NCI-H2196 treated with DMSO at 0.1 percent for 48 hours (cell line): ENCODE results near the gene C5orf58.

Experiments
- DNase-seq: peaks from one replicate; lab custom pipeline; 2025; ENCODE audit not compliant: unreplicated experiment; lab: John Stamatoyannopoulos, UW

Gene C5orf58, protein sequence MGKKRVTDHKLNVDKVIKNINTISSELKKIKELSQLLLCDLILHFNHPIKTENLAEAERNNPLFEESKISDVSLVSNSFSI

GRCh38 chr5:170232786-170233185 lies at the start of gene C5orf58:
C5orf58 (plus strand) TSS chr5:170232985; CDS start chr5:170234977, 1,992 bp downstream.
- no peak for DNase-seq

DNA sequence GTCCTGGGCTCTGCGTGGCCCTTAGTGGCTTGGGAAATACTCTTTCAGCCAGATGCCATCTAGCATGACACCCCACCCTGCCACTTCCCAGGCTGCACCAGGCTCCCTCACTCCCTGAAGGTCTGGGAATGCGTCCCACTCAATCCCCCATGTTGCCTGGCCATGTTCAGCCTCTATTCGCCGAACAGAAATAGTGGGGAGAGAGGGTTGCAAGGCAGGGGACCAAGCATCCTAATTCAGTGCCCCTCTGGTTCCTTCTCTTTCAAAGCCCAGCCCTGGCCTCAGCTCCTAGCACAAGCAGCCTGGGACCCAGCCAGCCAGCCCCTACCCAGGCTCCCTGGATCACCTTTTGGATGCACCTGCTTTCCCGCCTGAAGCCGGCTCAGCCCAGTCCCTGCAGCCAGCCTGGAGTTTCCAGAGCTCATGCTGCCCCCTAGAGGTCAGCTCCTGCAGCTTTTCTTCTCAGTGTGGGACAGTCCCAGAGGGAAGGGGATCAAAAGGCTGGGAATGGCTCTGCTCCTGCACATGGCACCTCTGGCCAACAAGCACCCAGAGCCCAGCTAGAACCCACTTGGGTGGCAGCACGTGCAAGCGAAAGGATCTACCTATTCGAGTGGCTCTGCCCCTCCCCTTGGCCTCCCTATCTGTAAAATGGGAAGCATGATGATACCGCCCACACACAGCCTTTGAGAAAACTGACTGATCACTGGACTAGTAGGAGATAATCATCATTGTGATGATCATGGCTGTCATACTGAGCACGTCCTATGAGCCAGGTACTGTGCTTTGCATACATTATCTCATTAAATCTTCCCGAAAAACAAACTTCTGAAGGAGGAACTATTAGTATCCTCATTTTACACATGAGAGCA lies 48.7 kb upstream of the C5orf58 start:
- no peak for DNase-seq

DNA sequence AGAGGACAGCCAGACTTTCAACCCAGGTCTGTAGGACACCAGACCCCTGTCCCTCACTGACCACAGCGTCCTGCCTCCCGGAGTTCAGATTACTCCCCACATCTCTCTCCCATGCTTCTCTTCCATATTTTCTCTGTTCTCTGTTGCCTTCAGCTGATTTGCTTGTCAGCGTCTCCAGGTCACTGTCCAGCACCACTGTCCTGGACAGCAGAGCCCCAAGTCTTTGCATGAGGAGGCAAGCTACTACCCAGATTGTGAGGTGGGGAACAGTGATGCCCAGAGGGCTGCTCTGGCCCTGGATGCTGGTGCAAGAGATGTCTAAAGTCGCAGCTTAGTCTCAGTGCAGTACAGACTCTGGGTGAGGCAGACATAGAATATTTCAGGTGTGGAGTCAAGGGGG lies 48.0 kb upstream of the C5orf58 start:
- no peak for DNase-seq

GRCh38 chr5:170186156-170186555 lies 46.6 kb upstream of the C5orf58 start:
- DNase-seq: no peak

- no peak for DNase-seq
These were observed 45.9 kb upstream of the C5orf58 start for GRCh38 chr5:170186856-170187255.

DNA sequence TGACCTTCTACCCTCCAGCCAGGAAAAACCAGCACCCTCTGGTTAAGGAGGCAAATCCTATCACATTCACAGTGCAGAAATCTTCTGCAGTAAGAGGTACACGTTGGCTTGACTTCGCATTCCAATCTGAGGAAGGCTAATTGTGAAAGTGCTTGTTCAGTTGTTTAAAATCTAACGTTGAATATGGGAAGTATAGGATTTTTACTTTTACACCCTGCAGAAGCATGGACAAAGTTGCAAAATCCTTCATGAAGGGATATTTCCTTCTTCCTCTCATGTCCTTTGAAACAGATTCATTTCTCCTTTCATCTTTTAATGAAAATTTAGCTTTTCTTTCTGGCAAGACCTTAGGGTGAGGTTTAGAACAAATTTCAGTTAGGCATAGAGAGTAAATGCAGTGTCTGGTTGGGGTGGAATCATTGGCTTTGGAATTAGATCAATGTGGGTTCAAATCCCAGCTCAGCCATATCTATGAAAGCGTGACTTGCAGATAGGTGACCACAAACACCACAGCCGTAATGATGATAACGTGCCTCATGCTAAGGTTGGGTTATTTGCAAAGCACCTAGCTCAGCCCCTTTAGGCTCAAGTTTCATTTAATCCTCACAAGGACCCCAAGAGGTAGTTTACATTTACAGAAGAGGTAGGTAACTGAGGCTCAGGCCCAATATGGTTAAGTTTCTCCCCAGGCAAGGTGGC lies 42.2 kb upstream of the C5orf58 start:
- no peak for DNase-seq

DNA sequence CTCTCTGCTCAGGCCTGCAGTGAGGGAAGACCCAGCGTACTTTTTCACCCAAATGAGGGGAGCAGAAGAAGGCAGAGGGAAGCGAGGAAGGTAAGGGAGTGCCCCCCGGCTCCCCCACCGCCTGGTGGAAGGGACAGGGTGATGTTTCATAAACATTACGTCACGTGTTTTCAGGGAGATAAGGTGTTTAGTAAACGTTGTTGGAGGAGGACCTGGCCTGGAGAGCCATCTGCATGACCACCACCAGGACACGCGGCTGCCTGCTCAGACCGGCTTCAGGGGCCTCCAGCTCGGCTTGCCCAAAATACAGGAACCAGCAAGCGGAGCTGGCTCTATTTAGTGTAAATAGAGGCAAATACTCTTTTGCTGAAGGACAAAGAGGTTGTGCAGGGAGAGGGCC lies 40.0 kb upstream of the C5orf58 start:
- DNase-seq: no peak

- DNase-seq: no peak
These were observed 36.8 kb upstream of the C5orf58 start for GRCh38 chr5:170195961-170196360.

DNA sequence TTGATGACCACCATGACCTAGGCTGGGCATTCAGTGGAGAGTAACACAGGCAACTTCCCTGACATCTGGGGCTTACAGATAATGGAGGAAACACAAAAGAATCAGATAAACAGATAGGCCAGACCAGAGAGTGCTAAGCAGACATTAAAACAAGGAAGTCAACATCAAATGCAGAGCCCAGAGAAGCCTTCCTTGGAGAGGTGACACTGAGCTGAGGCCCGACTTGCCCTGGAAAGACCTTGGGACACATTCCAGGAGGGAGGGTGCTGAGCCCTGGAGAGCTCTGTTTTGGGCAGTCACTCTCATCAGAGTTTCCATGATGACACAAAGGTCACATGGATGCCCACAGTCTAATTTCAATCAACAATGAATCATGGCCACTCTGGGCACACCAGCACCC lies 31.9 kb upstream of the C5orf58 start:
- DNase-seq: no peak

DNA sequence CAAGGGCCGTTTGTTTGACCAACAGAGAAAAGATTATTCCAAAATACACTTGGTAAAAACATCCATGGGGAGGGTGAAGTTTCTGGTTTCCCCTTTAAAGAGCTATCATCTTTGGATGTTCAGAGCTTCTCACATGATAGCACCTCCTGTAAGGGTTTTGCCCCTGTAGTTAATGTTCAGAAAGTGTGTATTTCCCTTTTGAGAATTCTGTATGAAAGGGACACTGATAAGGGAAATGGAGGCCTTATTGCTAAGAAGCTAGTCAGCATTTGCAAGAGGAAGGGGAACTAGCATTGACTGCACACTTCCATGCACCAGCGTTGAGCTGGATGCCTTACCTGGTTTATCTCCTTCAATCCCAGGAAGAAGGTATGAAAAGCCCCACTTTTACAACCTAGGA lies 31.5 kb upstream of the C5orf58 start:
- DNase-seq: no peak

DNA sequence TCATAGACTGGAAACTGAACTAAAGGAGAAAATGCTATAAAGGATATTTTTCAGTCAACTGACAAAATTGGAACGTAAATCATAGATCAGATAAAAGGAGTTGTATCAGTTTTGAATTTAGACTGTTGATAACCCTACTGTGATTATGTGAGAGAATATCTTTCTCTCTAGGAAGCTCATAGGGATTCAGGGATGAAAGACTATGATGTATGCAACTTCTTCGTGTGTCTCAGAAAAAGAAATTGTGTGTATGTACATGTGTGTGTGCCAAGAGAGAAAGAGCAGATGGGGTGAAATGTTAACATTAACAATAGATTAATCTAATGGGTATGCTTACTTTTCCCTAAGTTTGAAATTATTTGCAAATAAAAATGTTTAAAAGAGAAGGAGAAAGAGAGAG lies 30.7 kb upstream of the C5orf58 start:
- DNase-seq: no peak

DNA sequence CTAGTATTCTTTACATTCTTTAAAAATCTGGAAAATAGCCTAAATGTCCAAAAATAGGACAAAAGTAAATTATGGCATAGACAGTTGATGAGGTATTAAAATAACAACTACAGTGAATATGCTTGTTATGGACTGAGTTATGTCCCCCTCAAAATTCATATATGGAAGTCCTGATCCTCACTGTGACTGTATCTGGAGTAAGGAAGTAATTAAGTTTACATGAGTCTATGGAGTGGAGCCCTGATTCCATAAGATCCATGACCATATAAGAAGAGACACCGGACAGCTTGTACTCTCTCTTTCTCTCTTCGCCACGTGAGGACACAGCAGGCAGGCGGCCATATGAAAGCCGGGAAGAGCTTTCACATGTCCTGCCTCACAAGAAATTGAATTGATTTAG lies 28.6 kb upstream of the C5orf58 start:
- no peak for DNase-seq

DNA sequence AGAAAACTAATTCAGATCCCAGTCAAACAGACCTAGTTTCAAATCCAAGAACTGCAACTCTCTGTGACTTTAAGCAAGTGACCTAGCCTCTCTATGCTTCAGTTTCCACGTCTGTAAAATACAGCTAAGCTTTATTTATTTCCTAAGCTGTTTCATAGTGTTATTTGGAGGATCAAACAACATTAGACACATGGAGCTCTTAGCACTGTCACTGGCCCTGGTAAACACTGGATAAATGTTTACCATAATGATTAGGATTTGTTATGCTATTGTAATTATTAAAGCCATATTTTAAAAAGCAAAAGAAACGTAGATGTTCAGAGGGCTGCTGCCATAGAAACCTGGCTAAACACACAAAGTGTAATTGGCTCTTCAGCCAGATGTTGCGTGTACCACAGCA lies 26.6 kb upstream of the C5orf58 start:
- no peak for DNase-seq

DNA sequence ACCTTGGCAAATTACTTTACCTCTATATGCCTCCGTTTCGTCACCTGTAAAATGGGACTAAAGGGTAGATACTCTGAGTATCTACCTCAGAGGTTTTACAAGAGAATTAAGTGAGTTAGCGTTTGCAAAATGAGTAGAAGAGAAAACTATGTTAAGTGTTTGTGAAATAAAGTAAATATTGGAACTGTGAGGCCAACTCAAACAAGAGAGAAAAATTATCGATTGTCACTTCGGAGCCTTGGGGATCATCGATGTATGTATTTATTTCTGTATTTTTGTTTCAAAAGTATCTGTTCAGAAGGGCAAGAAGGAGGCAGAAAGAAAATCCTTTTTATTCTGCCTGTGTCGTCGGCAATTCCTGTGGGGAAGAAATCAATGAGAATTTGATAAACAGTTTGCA lies 25.8 kb upstream of the C5orf58 start:
- no peak for DNase-seq

GRCh38 chr5:170211575-170212334 lies 21.0 kb upstream of the C5orf58 start:
- no peak for DNase-seq

DNA sequence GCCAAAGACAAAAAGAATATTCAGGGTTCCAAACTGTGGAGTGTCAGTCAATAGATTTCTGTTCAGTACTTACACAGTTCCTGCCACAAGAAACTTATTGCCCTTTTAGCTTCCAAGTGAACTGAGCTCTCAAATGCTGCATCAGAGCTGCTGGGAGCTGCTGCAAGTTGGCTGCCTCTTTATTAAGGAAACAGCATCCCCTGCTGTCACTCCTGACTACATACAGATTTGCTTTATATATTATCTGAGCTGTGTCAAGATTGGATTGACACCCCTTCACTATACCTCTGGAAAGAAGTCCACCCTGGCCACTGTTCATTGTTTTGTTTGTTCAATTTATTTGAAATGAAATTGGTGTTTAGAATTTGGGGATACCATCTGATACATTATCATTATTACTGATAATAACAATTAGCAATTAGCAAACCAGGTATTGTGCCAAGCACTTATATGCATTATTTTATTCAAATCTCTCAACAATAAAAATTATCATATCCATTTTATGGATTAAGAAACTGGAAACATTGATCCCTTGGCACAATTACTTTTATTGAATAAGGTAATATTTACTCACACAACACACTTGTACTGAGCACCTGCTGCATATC lies 16.4 kb upstream of the C5orf58 start:
- DNase-seq: no peak

GRCh38 chr5:170217831-170218230 lies 15.0 kb upstream of the C5orf58 start:
- DNase-seq: no peak

DNA sequence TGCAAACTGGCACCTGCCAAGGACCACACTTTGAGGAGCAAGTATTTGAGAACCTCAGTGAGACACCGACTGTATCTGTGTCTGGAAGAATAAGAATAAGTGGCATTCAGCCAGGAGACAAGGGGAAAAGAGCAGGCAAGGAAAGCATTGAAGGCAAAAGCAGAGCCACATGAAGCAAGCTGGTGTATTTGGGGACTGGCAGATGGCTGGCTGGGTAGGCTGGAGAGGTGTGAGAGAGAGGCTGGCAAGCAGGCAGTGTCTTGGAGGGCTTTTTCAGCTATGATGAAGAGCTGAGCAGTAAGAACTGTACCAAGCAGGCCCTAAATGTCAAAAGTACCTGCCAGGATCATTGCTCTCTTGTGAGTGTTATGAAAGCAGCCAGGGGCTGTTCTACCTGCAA lies 14.1 kb upstream of the C5orf58 start:
- no peak for DNase-seq

- no peak for DNase-seq
These were observed 13.2 kb upstream of the C5orf58 start for GRCh38 chr5:170219615-170220014.

DNA sequence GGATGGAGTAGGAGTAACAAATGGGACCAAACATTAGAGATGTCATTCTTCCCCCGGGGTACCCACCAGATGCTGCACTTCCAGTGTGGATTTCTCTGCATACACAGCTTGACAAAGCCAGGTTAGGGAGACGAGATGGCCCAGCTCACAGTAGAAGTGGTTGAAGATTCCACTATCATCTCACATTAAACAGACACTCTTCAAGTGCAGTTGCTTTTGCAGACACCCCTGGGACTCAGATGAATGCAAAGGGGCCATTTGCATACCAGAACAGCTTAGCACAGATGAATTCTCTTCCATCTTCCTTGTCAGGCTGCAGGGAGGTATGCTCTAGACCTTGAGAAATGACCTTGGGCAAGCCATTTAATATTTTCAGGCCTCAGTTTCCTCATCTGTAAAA lies 12.6 kb upstream of the C5orf58 start:
- DNase-seq: no peak

GRCh38 chr5:170221327-170221741 lies 11.5 kb upstream of the C5orf58 start:
- DNase-seq: no peak
